GM06990 (cell line): Measurements from ENCODE around the gene RRAS.

Source experiments
- DNase-seq: peaks from one replicate; pipeline ENCODE4 v3.0.0-alpha.2; 2011; ENCODE audit not compliant: insufficient read length; ENCODE audit errors: extremely low read depth
- H3K27me3 ChIP-seq: replicated peaks from 2 replicates; pipeline ENCODE4 v1.6.0; 2011; ENCODE audit warnings: low read length; ENCODE audit not compliant: control insufficient read depth, insufficient read depth
- H3K36me3 ChIP-seq: 2 replicates; pipeline ENCODE4 v1.5.1; 2011; ENCODE audit warnings: low read length; ENCODE audit not compliant: control insufficient read depth, insufficient read depth
- H3K4me3 ChIP-seq: replicated peaks from 2 replicates; pipeline ENCODE4 v1.5.1; 2011; ENCODE audit warnings: low read depth, mild to moderate bottlenecking, control low read depth, low read length
- CTCF ChIP-seq: IDR thresholded peaks from 2 replicates; pipeline ENCODE4 v1.5.1; 2011; ENCODE audit warnings: low read length, control low read depth, mild to moderate bottlenecking, inconsistent platforms; ENCODE audit not compliant: insufficient read depth, poor library complexity, severe bottlenecking

Gene RRAS

GRCh38 chr19:49669516-49669915, 29.6 kb upstream of the RRAS start:
- Histone ChIP-seq H3K27me3 (no peaks in the 10 kb centered on the region), H3K36me3 (peaks cover 3% of the 10 kb centered on the region), H3K4me3 (no peak overlapping the region)
- DNase-seq: no peak
- TF ChIP-seq CTCF: no peak

- H3K4me3 ChIP-seq: no peak overlapping the region
- DNase-seq: no peak
- no peaks in the 10 kb centered on the region for H3K27me3 ChIP-seq
- H3K36me3 ChIP-seq: peaks cover 11% of the 10 kb centered on the region
- no peak for TF ChIP-seq CTCF
Measured at GRCh38 chr19:49667473-49667872, 27.5 kb upstream of the RRAS start.

GRCh38 chr19:49666120-49666444, 26.1 kb upstream of the RRAS start:
- DNase-seq: no peak
- H3K36me3 ChIP-seq: peaks cover 24% of the 10 kb centered on the region

GRCh38 chr19:49665351-49666119, 25.6 kb upstream of the RRAS start, which contains the start of the genes BCL2L12 and IRF3:
TSS of gene BCL2L12 (plus strand) at chr19:49665933. CDS start at chr19:49666693, 760 bp downstream.
TSS of gene IRF3 (minus strand) at chr19:49665857. CDS start at chr19:49664838, 1,019 bp downstream.
- DNase-seq: peak; percentile 95
- H3K27me3 ChIP-seq: no peaks in the 10 kb centered on the region
- peak within 1 kb of the TSS; percentile 72 for H3K4me3 ChIP-seq
- TF ChIP-seq CTCF: no peak
- peaks cover 27% of the 10 kb centered on the region for H3K36me3 ChIP-seq

More at GRCh38 chr19:49666120-49666444, 26.1 kb upstream of the RRAS start:
- TF ChIP-seq CTCF: no peak
- no peaks in the 10 kb centered on the region for H3K27me3 ChIP-seq
- H3K4me3 ChIP-seq: peak overlapping the region; percentile 72

GRCh38 chr19:49665036-49665350, 25.1 kb upstream of the RRAS start:
- Histone ChIP-seq H3K36me3 (peaks cover 32% of the 10 kb centered on the region), H3K4me3 (peak overlapping the region; percentile 72), H3K27me3 (no peaks in the 10 kb centered on the region)
- DNase-seq: no peak
- no peak for TF ChIP-seq CTCF
